Chondrocyte (in vitro differentiated cells): ENCODE measurements around the gene NDP. TPM values are rescaled to one million over a fixed set of nuclear protein-coding genes. Genes with fewer than 3 reads are reported as not detected.
A peak's percentile ranks its signal among the peaks of the same experiment; 100 is the strongest.
"Not testable (repeated sequence)": the region's sequence is repeated elsewhere in the genome, so short reads cannot be mapped to it uniquely, and the experiment has no call there.

Experiments
- DNase-seq: peaks from one replicate; pipeline ENCODE4 v3.0.0; 2021; ENCODE audit warnings: mixed read lengths, low spot score
- H3K27ac Mint-ChIP-seq: one replicate; pipeline ENCODE4 v1.8.0; 2021; ENCODE audit warnings: mild to moderate bottlenecking, moderate library complexity, mixed read lengths; ENCODE audit not compliant: unreplicated experiment
- H3K27me3 Mint-ChIP-seq: 2 replicates; pipeline ENCODE4 v1.8.0; 2021; ENCODE audit warnings: low read depth, mixed read lengths
- H3K36me3 Mint-ChIP-seq: 2 replicates; pipeline ENCODE4 v1.8.0; 2021; ENCODE audit warnings: low read depth, mixed read lengths
- H3K4me1 Mint-ChIP-seq: 2 replicates; pipeline ENCODE4 v1.8.0; 2021; ENCODE audit warnings: low read depth, mild to moderate bottlenecking, mixed read lengths
- H3K4me3 Mint-ChIP-seq: one replicate; pipeline ENCODE4 v1.8.0; 2021; ENCODE audit warnings: mild to moderate bottlenecking, moderate library complexity, mixed read lengths; ENCODE audit not compliant: unreplicated experiment
- H3K9me3 Mint-ChIP-seq: 2 replicates; pipeline ENCODE4 v1.8.0; 2021; ENCODE audit warnings: low read depth, mixed read lengths
- CTCF ChIP-seq: fragments of 200-600 bp; sonication (generic); IDR thresholded peaks from 2 replicates; pipeline ENCODE4 v1.5.0; 2021; ENCODE audit warnings: antibody characterized with exemption, mild to moderate bottlenecking, moderate library complexity
- total RNA-seq: library from RNA; stranded (reverse); gene quantifications from 3 replicates; pipeline ENCODE4 v1.2.1, GENCODE V29; 2021

NDP gene
- total RNA-seq, 1 donor from 2014 or later, result 1.5 TPM

- peak; percentile 66 for TF ChIP-seq CTCF
- Mint-ChIP-seq H3K27me3 (peaks cover 3% of the 10 kb centered on the region), H3K36me3 (no peaks in the 10 kb centered on the region), H3K27ac (no peak overlapping the region), H3K4me1 (peaks cover 6% of the 10 kb centered on the region), H3K9me3 (peaks cover 2% of the 10 kb centered on the region), H3K4me3 (no peak overlapping the region)
- no peak for DNase-seq
These were observed 33.8 kb downstream of the NDP start for GRCh38 chrX:43939187-43939926.

GRCh38 chrX:43922032-43922431 lies 51.2 kb downstream of the NDP start:
- not testable (repeated sequence) for H3K4me3 Mint-ChIP-seq, DNase-seq, H3K36me3 Mint-ChIP-seq

GRCh38 chrX:43910772-43911171 lies 62.4 kb downstream of the NDP start:
- H3K36me3 Mint-ChIP-seq, H3K4me1 Mint-ChIP-seq, H3K9me3 Mint-ChIP-seq, H3K27me3 Mint-ChIP-seq, H3K4me3 Mint-ChIP-seq, DNase-seq, H3K27ac Mint-ChIP-seq: not testable (repeated sequence)

More at GRCh38 chrX:43922032-43922431, 51.2 kb downstream of the NDP start:
- H3K4me1 Mint-ChIP-seq, H3K27ac Mint-ChIP-seq, H3K27me3 Mint-ChIP-seq: not testable (repeated sequence)
- H3K9me3 Mint-ChIP-seq, result peaks cover 32% of the 10 kb centered on the region

- DNase-seq, result no peak
- H3K27me3 Mint-ChIP-seq, result no peaks in the 10 kb centered on the region
- H3K9me3 Mint-ChIP-seq, result peaks cover 2% of the 10 kb centered on the region
- H3K4me3 Mint-ChIP-seq, result no peak overlapping the region
- no peaks in the 10 kb centered on the region for H3K4me1 Mint-ChIP-seq
- H3K27ac Mint-ChIP-seq, result no peak overlapping the region
- no peak for TF ChIP-seq CTCF
- no peaks in the 10 kb centered on the region for H3K36me3 Mint-ChIP-seq
These were observed 63.2 kb downstream of the NDP start for GRCh38 chrX:43910012-43910411.

GRCh38 chrX:43909141-43909540 lies 64.0 kb downstream of the NDP start:
- no peak for DNase-seq
- Mint-ChIP-seq H3K9me3 (peaks cover 2% of the 10 kb centered on the region), H3K27ac (no peak overlapping the region)

More at GRCh38 chrX:43909141-43909540, 64.0 kb downstream of the NDP start:
- TF ChIP-seq CTCF, result no peak
- Mint-ChIP-seq H3K36me3 (no peaks in the 10 kb centered on the region), H3K27me3 (no peaks in the 10 kb centered on the region), H3K4me1 (no peaks in the 10 kb centered on the region), H3K4me3 (no peak overlapping the region)
